ENCODE results near the gene ALMS1. TPM values are rescaled to one million over a fixed set of nuclear protein-coding genes. Genes with fewer than 3 reads are reported as not detected.
"Not testable (repeated sequence)": the region's sequence is repeated elsewhere in the genome, so short reads cannot be mapped to it uniquely, and the experiment has no call there.

ALMS1 gene
- total RNA-seq, 1 experiment from 2014 or later = 16.7 TPM

DNA sequence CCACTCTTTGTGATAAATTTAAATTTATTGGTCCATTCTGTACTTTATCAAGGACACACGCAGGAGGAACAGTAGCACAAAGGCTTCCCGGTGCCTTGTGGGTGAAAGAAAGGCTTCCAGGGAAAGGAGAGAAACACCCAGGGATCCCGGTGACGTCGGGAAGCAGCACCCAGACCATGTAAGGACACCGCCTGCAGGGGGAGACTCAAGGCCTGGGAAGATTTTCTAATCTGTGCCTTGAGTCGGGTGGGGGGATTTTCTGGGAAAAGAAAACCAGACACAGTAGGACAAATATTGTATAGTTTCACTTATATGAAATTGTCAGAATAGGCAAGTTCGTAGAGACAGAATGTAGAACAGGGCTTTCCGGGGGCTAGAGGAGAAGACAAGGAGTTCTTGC lies 239.0 kb downstream of the ALMS1 start:
- DNase-seq (ENCODE audit: low read depth) = not testable (repeated sequence)

DNA sequence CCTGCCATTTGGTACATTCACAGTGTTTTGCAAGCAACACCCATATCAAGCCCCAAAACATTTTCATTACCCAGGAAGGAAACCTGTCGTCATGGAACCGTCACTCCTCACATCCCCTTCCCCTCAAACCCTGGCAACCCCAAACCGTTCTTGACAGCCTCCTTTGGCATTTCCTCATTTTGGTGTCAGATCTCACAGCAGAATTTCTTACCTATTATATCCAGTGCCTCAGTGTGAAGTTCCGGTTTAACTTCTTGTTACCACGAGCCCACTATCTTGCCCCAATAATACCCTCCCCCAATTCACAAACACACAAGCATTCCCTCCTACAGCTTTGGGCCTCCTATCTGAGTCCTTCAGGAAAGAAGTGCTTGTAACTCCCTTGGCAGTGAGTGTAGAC lies 240.6 kb downstream of the ALMS1 start:
- DNase-seq (ENCODE audit: low read depth) = not testable (repeated sequence)

- not testable (repeated sequence) for DNase-seq (ENCODE audit: low read depth)
Measured at GRCh38 chr2:73628493-73628892, 242.9 kb downstream of the ALMS1 start.

- not testable (repeated sequence) for DNase-seq (ENCODE audit: low read depth)
Measured at GRCh38 chr2:73630662-73631266, 245.1 kb downstream of the ALMS1 start.

- DNase-seq (ENCODE audit: low read depth) = not testable (repeated sequence)
Measured at GRCh38 chr2:73636977-73637376, 251.3 kb downstream of the ALMS1 start.

DNA sequence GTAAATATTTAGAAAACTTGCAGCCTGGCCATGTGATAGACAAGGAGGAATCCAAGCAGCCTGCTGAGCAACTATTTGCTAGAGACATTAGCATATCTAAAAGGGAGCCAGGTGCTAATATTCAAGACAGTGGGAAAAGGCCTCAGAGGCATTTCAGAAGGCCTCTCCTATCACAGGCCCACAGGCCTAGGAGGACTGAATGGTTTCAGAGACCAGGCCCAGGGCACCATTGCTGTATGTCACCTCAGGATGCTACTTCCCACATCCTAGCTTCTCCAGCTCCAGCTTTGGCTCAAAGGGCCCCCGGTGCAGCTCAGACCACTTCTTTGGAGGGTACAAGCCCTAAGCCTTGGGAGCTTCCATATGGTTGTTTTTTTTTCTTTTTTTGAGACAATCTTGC lies 252.8 kb downstream of the ALMS1 start:
- DNase-seq (ENCODE audit: low read depth) = no peak

- DNase-seq (ENCODE audit: low read depth) = no peak
Measured at GRCh38 chr2:73640511-73640911, 254.9 kb downstream of the ALMS1 start.

DNA sequence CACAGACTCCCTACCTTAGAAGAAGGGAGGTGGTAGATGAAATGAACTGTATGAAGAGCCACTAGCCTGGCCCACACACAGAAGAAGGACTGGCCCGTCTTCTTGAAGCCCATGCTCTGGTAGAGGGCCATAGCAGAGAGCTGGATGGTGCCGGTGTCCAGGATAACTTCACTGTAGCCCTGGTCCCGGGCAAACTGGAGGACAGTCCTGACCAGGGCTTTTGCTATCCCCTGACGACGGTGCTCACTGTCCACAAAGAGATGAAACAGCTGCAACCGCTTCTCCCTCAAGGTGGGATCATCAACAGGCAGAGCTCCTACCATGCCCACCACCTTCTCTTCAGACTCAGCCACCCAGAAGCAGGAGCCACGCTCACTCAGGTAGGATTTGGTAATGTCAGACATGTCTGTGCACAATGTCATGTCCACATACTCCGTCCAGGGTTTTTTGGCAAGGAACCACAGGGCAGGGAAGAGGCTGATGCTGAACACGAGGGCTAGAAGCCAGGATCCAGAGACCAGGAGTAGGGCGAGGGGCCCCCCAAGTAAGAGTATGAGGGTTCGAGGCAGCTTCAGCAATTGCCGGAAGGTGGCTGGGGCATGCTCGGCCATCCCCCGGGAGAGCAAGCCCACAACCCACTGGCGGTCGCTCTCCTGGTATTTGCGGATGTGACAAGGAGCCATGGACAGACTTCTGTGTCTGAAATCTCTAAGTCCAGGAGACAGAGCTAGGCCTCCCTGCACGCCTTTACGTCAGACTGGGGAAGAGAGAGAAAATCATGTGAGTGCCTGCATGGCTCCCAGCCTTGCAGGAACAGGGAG lies 255.5 kb downstream of the ALMS1 start:
- DNase-seq (ENCODE audit: low read depth) = no peak

DNA sequence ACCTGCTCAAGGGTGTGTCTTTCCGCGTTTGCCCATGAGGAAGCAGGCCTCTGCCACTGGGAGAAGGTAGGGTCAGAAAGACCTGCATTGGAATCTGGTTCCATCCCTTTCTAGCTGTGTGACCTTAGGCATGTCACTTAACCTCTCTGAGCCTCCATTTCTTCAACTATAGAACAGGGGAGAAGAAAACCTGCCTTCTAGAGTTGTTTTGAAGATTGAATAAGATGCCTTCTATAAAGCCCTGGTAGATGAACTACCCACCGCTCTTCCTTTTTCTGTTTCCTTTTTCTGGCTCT lies 256.1 kb downstream of the ALMS1 start:
- DNase-seq (ENCODE audit: low read depth) = no peak

DNA sequence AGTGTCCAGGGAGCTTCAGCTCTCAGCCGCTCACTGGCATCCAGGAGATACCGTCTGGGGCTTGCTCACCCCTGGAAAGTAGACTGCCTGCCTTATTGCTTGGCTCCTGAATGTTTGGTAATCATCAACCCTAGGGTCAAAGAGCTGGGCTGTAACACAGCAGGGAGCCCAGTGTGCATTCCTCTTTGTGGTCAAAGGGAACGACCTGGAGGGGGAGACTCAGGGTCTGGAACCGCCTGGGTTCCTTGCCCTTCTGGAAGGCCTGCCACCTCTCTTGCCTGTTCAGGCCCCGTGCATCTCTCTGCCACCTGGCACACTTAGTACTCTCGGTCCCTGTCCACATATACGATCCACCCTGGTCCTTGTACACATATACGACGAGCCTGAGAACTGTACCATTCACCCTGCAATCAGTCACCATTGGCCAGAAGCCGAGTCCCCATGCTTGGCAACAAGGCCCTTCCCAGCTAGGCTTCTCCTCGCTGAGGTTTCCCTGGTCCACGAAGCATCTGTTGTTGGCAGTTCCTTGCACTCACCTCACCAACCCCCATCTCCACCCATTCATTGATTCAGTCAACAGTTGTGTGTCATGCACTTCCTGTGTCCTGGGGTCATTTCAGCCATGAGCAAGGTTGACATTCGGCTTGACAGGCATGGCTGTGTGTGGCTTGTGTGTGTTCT lies 256.8 kb downstream of the ALMS1 start, which contains the start of gene NAT8:
Gene NAT8, minus strand, starts transcription at position 85 of the 681 bp plus-strand sequence. CDS start 794 bp downstream, outside the sequence.
- DNase-seq (ENCODE audit: low read depth) = no peak

- DNase-seq (ENCODE audit: low read depth) = not testable (repeated sequence)
Measured at GRCh38 chr2:73647690-73648089, 262.1 kb downstream of the ALMS1 start.

DNA sequence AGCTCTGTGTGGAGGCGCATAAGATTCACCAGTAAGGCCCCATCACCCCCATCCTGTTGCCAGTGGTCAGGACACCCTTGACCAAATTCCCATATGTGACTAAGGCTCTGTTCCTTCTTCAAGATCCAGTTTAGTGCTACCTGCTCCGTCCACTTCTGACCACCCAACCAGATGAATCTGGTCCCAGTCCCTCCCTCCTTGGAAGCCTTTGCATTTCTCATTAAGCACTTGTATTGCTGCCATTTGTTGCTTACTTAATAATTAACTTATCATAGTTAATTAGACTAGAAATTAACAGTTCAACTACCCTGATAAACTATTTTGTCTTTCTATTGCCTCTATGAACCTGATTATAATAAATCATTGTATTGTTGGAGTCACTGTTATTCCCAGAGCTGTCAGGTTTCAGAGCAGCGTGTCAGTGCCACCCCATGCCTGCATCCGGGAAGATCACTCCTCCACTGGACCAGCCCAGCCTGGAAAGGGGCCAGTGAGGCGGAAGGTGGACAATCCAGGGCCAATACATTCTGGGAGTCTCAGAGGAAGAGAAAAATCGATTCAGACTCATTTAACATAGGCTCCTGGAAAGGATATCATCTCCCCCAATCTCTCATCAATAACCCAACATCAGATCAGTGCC lies 266.1 kb downstream of the ALMS1 start:
- DNase-seq (ENCODE audit: low read depth) = no peak

DNA sequence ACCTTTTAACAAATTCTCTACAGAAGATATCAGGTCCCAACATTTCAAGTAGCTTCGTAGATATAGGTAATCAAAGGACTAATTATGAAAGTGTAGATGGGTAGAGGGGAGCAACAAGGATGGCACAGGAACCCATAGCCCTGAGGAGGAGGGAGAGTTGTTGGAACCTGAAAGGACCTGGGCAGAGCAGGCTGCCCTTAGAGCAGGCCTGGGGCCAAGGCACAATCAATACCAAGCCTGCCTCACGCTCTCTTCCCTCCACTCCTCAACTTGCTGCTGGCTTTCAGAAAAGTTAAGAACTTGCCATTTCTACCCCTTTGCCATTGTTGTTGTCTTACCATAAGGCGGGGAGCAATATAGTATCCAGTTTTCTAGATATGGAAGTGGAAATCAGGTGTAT lies 266.7 kb downstream of the ALMS1 start:
- no peak for DNase-seq (ENCODE audit: low read depth)

DNA sequence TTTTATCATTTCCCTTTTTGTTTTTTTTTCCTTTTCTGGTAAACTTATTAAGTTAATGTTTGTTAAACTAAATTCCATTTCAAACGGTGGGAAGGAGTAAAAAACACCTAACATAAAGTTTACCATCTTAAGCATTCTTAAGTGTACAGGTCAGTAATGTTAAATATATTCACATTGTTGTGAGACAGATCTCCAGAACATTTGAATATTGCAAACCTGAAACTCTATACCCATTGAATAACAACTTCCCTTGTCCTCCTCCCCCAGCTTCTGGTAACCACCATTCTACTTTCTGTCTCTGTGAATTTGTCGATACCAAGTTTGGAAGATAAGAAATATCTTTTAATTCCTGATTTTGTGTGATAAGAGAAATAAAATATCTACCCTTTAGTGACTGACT lies 268.5 kb downstream of the ALMS1 start:
- no peak for DNase-seq (ENCODE audit: low read depth)

Other genes with a start within 250 kb of the ALMS1 start
- not detected in 2 replicates for gene NOTO, start 183.3 kb upstream of the ALMS1 start, total RNA-seq (2014; rRNA removed; shearing (Covaris generic))
- gene SMYD5, start 171.6 kb upstream of the ALMS1 start, total RNA-seq (2014; rRNA removed; shearing (Covaris generic)) = 20.1 and 21.5 TPM in 2 replicates
- gene PRADC1, start 152.6 kb upstream of the ALMS1 start, total RNA-seq (2014; rRNA removed; shearing (Covaris generic)) = 43.6 and 52.7 TPM in 2 replicates
- 396 and 500 TPM in 2 replicates for gene CCT7, start 151.5 kb upstream of the ALMS1 start, total RNA-seq (2014; rRNA removed; shearing (Covaris generic))
- 0.98 and 1.1 TPM in 2 replicates for gene FBXO41, start 101.4 kb upstream of the ALMS1 start, total RNA-seq (2014; rRNA removed; shearing (Covaris generic))
- not detected in 2 replicates for gene EGR4, start 92.3 kb upstream of the ALMS1 start, total RNA-seq (2014; rRNA removed; shearing (Covaris generic))

All from RPMI7951 (cell line).